HG03520 (cell line): Measurements from ENCODE around the gene ZC3H18.

Experiments used
- ATAC-seq: cut with Tn5 transposase; IDR thresholded peaks from one replicate; pipeline ENCODE4 v1.9.1; 2021; ENCODE audit warnings: mild to moderate bottlenecking, moderate library complexity; ENCODE audit not compliant: unreplicated experiment

Gene ZC3H18

DNA sequence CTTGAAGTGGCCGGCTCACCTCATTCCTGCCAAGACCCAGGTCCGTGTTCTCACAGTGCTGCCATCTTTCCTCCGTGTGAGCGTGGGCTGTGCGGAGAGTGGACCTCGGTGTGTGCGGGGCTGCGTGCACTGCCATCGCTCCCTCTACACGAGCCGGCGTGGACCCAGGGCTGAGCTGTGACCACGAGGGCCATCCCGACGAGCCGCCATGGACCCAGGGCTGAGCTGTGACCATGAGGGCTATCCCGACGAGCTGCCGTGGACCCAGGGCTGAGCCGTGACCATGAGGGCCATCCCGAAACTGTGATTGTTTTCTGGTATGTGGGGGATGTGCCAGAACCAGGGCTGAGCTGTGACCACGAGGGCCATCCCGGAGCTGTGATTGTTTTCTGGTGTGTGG is 101.6 kb downstream of the ZC3H18 start:
- no peak for ATAC-seq

DNA sequence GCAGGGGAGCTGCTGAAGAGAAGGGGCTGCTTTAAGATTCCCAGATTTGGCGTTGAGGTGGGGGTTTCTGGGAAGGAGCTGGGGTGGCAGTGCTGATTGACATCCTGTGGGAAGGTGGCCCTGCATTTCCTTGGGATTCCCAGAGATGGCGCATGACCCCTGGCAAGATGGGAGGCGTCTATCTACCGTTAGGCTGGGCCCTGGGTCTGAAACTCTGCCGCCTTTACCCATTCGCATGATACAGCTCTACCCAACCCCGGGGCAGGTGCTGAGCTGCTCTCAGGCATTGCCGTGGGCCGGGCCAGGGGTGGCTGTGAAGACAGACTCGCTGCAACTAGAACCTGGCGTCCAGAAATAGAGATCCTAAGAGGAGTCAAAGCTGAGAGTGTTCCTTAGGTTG is 102.6 kb downstream of the ZC3H18 start:
- ATAC-seq: no peak

DNA sequence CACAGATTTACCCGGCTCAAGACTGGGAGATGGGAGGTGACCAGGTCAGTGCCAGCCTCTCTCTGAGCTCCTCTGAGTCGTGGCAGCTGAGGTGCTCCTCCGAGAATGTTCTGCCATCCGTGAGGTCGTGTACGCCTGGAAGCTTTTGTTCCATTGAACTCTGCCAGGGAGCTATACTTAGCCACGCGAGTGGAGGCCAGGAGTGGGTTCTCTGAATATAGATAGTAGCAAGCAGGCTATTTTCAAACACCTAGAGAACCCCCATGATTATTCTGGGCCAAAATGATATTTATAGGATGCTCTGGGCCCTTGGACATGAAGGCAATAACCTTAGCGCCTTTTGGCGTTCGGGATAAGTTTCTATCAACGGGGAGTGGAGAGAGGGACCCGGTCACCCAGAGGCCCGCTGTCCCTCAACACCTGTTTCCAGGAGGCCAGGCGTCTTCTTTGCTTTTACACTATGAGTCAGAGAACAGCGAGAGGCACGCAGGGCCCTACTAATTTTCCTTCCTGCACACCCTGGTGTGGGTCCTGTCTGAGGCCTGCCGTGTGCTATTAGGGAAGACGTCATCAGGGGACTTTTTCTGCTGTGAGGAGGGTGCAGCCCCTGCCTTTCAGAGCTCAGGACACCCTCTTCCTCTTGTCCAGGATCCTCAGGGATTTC is 103.6 kb downstream of the ZC3H18 start:
- ATAC-seq: peak; percentile 51

DNA sequence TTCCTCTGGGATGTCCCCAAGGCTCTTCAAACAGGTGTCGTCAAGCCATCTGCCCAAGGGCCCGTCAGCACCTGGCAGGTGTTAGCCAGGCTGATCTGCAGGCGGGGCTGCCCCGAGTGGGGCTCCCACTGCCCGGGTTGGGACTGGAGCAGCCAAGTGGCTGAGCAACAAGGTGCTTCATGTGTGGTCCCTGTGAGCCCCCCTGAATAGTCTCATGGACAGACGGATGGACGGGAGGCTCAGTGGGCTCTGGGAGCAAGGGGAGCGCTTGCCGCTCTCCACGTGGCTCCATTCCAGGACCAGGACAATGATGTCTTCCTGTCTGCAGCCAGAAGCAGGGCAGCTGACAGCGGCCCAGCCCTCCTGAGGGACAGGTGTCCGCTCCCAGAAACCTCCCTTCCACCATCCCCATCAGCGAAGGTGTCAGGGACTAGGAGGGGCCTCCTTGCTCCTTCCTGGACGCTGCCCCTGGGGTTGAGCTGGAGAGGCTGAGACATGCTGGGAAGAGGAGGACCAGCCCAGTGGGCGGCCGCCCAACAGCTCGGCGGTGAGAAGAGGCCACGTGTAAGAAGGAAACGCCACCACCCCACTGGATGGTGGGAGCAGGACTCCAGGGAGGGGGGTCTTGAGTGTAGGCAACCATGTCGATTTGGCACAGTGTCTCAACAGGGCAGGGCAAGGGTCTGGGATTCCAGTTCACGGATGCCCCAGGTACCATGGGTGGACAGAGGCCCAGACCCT is 106.5 kb downstream of the ZC3H18 start:
- ATAC-seq: no peak

- ATAC-seq: no peak
These were observed 107.5 kb downstream of the ZC3H18 start for GRCh38 chr16:88677721-88678120.

GRCh38 chr16:88678224-88678979 is 108.2 kb downstream of the ZC3H18 start:
- no peak for ATAC-seq

DNA sequence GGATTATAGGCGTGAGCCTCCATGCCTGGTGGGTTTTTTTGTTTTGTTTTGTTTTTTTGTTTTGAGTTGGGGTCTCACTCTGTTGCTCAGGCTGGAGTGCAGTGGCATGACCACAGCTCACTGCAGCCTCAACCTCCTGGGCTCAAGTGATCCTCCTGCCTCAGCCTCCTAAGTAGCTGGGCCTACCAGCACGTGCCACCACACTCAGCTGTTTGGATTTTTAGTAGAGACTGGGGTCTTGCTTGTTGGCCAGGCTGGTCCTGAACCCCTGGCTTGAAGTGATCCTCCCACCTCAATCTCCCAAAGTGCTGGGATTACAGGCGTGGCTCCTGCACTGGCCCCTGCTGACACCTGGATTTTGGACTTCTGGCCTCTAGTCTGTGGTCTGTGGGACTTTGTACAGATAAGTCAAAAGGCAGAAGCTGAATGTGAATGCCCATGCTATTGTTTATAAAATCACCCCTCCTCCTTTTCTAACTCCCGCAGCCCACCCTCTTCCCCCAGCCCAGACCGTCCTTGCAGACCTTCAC is 110.4 kb downstream of the ZC3H18 start:
- ATAC-seq: no peak

- no peak for ATAC-seq
These were observed 111.0 kb downstream of the ZC3H18 start for GRCh38 chr16:88681084-88681680.
